Measurements from ENCODE around the gene MTMR11.

GRCh38 chr1:149932474-149932873 lies 4.2 kb downstream of the MTMR11 start:
- TF ChIP-seq FOXA1 (IDR thresholded peaks at IDR 0.05) = no peak
- TF ChIP-seq HDGF (IDR thresholded peaks at IDR 0.05; ENCODE audit: borderline replicate concordance) = no peak
- TF ChIP-seq, protein P1, sequence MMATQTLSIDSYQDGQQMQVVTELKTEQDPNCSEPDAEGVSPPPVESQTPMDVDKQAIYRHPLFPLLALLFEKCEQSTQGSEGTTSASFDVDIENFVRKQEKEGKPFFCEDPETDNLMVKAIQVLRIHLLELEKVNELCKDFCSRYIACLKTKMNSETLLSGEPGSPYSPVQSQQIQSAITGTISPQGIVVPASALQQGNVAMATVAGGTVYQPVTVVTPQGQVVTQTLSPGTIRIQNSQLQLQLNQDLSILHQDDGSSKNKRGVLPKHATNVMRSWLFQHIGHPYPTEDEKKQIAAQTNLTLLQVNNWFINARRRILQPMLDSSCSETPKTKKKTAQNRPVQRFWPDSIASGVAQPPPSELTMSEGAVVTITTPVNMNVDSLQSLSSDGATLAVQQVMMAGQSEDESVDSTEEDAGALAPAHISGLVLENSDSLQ (IDR thresholded peaks at IDR 0.05) = no peak
- no peak for TF ChIP-seq L3MBTL2 (conservative IDR thresholded peaks at IDR 0.05)
- TF ChIP-seq SP1 (IDR thresholded peaks at IDR 0.05) = no peak
- no peak for TF ChIP-seq CTBP1 (IDR thresholded peaks at IDR 0.05; ENCODE audit: borderline replicate concordance)
- no peak for TF ChIP-seq BHLHE40 (IDR thresholded peaks at IDR 0.05; ENCODE audit: borderline replicate concordance)
- TF ChIP-seq ARNT (IDR thresholded peaks at IDR 0.05) = no peak
